ENCODE measurements around the gene MAPK1. TPM values are rescaled to one million over a fixed set of nuclear protein-coding genes. Genes with fewer than 3 reads are reported as not detected.
"Not testable (repeated sequence)": the region's sequence is repeated elsewhere in the genome, so short reads cannot be mapped to it uniquely, and the experiment has no call there.

Gene MAPK1
- total RNA-seq, 1 donor, result 74.2 TPM

DNA sequence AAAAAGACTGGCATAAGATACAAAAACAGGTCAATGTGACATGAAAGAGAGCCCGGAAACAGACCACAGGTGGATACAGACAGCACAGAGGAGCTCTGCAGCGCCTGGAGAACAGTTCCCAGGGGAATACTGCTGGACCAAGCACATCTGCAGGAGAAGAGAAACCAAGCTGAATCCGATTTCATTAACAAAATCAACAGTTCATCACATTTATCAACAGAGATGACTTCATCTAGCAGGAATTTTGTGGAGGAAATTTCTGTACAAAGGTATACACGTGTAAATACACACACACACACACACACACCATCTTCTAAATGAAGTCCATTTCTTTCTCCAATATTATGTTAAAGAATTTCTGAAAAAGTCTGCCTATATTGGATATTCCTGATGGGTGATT is 148.9 kb downstream of the MAPK1 start:
- no peak for DNase-seq (ENCODE audit: low read depth)
- TF ChIP-seq, protein P1, sequence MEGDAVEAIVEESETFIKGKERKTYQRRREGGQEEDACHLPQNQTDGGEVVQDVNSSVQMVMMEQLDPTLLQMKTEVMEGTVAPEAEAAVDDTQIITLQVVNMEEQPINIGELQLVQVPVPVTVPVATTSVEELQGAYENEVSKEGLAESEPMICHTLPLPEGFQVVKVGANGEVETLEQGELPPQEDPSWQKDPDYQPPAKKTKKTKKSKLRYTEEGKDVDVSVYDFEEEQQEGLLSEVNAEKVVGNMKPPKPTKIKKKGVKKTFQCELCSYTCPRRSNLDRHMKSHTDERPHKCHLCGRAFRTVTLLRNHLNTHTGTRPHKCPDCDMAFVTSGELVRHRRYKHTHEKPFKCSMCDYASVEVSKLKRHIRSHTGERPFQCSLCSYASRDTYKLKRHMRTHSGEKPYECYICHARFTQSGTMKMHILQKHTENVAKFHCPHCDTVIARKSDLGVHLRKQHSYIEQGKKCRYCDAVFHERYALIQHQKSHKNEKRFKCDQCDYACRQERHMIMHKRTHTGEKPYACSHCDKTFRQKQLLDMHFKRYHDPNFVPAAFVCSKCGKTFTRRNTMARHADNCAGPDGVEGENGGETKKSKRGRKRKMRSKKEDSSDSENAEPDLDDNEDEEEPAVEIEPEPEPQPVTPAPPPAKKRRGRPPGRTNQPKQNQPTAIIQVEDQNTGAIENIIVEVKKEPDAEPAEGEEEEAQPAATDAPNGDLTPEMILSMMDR (IDR thresholded peaks at IDR 0.05; ENCODE audit: insufficient read depth, low read length), result no peak
- H3K4me3 ChIP-seq (ENCODE audit: low read depth, low read length), result no peak overlapping the region

DNA sequence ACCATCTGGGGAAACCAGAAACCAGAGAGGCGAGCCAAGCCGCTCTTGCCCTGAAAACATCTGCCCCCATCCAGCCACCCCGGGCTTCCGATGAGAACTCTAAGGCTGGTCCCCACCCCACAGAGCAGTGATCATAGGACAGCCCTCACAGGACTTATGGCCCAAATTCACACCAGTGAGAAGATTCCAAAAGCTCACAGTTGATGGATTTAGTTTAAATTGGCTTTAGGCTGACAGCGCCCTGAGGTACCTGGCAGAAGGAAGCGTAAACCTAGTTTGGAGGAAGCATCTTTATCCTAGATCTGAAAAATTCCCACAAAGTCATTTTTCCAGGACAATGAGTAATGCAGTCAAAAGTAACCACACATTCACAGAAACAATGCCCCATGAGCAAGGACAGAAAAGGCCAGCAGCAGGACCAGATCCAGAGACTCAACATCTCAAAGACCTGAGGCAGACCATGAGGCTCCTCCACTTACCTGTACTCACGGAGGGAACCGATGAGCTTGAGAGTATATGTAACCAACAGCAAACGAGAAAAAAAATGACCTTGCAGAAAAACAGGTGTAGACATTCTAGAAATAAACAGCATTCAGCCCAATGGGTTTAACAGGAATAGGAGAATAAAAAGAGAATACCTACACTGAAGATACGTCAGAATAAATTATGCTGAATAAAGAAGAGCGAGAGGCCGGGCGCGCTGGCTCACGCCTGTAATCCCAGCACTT is 150.9 kb downstream of the MAPK1 start:
- not testable (repeated sequence) for DNase-seq (ENCODE audit: low read depth); H3K4me3 ChIP-seq (ENCODE audit: low read depth, low read length)

DNA sequence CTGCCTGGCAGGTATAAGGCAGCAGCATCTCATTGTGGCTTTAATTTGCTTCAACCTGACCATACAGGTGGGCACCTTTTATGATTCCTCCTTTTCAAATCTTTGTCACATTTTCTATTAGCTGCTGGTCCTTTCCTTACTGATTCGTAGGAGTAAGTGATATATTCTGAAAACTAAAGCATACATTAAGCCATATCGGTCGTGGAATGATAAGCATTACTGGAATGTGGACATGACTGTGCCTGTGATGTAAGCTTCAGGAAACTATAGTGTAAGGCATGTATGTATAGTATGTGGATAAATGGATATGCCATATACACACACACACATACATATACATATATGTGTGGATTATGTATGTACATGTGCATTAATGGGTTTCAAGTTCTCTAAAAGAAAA is 152.7 kb downstream of the MAPK1 start:
- TF ChIP-seq, protein P1 (IDR thresholded peaks at IDR 0.05; ENCODE audit: insufficient read depth, low read length), result no peak
- no peak overlapping the region for H3K4me3 ChIP-seq (ENCODE audit: low read depth, low read length)
- DNase-seq (ENCODE audit: low read depth), result no peak

DNA sequence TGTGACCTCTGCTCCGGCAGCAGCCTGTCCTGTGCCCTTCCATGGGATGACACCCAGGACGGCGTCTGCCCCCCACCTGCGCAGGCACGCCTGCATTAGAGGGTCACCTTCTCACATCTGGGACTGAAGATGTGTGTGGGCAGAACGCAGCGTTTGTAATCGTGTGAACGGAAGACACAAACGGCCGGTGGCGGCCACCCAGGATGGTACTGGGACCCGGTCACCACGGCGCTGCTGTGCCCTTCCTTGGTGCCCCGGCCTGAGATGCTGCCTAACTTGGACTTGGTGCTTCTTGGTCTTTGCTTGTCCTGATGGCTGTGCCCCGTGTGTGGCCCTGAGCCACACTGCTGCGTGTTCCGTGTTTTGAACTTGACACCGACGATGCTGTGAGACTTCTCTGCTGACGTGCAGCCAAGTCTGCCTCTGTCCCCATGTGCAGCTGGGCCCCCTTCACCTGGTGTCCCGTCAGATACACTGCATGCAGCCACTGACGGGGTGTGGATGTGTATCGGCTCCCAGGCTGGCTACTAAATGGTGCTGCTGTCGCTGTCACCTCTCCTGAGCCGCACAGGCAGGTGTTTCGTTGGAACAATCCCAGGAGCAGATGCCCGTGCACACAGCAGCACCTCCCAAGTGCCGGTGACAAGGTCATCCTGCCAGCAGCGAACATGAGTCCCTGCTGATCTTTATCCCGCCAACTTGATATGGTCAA is 153.2 kb downstream of the MAPK1 start:
- DNase-seq (ENCODE audit: low read depth), result no peak
- no peak overlapping the region for H3K4me3 ChIP-seq (ENCODE audit: low read depth, low read length)
- TF ChIP-seq, protein P1 (IDR thresholded peaks at IDR 0.05; ENCODE audit: insufficient read depth, low read length), result no peak

DNA sequence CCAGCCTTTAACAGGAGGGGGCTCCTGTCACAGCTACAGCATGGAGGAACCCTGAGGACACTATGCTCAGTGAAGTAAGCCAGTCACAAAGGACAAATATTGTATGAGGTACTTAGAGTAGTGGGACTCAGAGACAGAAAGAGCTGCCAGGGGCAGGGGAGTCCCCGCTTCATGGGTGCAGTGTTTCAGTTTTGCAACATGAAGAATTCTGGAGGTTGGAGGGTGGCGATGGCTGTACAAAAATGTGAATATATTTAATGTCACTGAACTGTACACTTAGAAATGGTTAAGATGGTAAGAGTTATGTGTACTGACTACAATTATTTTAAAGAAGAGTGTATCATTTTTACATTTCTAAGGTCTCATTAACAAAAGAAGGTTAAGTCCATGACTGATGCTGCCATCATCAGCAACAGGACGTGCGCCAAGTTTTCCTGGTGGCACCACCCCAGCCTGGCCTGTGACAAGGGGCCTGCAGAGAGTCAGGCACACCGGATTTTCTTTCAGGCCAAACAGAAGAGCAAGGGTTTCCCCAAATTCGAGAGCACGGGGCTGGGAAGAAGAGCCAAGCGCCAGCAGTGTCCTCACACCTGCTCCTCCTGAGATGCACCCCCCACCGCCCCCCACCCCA is 153.9 kb downstream of the MAPK1 start:
- TF ChIP-seq, protein P1 (IDR thresholded peaks at IDR 0.05; ENCODE audit: insufficient read depth, low read length), result no peak
- no peak for DNase-seq (ENCODE audit: low read depth)
- no peak overlapping the region for H3K4me3 ChIP-seq (ENCODE audit: low read depth, low read length)

DNA sequence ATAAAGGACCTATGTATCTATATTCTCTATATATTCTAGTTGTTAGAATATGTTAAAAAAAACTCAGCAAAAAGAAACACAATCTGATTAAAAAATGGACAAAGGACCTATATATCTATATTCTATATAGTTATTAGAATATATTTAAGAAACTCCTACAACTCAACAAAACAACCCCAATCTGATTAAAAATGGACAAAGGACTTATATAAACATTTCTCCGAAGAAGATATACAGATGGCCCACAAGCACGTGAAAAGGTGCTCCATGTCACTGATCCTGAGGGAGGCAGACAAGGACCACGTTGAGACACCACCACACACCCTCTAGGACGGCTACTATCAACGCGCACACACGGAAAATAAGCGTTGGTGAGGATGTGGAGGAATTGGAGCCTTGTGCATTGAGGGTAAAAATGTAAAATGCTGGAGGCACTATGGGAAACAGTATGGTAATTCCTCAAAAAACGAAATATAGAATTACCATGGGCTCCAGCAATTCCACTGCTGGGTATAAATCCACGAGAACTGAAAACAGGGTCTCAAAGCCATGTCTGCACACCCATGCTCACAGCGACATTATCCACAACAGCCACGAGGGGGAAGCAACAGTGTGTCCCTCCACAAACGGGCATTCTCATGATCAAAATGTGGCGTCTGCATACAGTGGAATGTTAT is 154.6 kb downstream of the MAPK1 start:
- TF ChIP-seq, protein P1 (IDR thresholded peaks at IDR 0.05; ENCODE audit: insufficient read depth, low read length), result peak; percentile 86
- DNase-seq (ENCODE audit: low read depth), result peak; percentile 84
- H3K4me3 ChIP-seq (ENCODE audit: low read depth, low read length), result peak overlapping the region; percentile 25

DNA sequence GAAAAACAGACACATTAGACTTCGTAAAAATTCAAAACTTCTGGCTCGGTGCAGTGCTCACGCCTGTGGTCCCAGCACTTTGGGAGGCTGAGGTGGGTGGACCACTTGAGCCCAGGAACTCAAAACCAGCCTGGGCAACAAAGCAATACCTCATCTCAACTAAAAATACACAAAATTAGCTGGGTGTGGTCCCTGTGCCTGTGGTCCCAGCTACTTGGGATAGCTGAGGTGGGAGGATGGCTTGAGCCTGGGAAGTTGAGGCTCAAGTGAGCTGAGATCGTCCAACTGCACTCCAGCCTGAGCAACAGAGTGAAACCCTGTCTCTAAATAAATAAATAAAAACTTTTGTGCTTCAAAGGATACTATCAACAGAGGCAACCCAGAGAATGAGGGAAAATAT is 155.6 kb downstream of the MAPK1 start:
- DNase-seq (ENCODE audit: low read depth), result no peak
- TF ChIP-seq, protein P1 (IDR thresholded peaks at IDR 0.05; ENCODE audit: insufficient read depth, low read length), result no peak
- no peak overlapping the region for H3K4me3 ChIP-seq (ENCODE audit: low read depth, low read length)

Data from fibroblast of the aortic adventitia (primary cell).